Activated naive CD4-positive, alpha-beta T cell treated with Interleukin-2 at 50 U/mL for 16 hours (primary cell): ENCODE data around the gene ID3.

Experiments
- DNase-seq: peaks from one replicate; pipeline ENCODE4 v3.0.0-alpha.2; 2020

The ID3 gene

DNA sequence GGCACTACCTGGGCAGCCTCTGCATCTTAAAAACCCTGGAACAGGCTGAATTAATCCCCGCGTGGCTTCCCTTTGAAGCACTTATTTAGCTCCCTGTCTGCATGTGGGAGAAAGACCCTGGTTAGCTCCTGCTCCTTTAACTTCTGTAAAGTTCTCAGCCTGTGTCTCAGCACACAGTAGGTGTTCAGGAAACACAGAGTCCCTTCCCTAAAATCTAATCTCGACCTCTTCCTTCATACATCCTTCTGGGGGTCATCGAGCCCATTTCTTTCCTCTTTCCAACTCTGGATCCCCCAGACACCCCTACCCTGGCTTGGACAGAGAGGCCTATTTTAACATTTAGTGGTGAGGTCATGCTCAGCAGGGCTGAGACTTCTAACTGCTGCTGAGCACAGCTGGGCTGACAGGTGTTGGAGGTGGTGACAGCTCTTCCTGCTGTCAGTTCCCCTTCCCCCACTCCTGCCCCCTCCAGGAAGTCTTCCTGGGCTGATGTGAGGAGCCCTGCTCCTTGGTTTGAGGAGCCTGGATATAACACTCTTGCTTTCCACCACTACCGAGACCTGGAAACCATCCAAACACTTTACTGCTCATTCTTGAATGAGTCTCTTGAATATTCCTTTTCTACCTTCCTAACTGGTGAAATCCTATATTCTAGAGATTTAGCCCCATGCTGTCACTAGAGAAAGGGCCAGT, 33.6 kb downstream of the ID3 start:
- DNase-seq = no peak

- peak; percentile 31 for DNase-seq
These were observed 34.4 kb downstream of the ID3 start for GRCh38 chr1:23524716-23525401.

GRCh38 chr1:23524163-23524562, 35.1 kb downstream of the ID3 start:
- no peak for DNase-seq

DNA sequence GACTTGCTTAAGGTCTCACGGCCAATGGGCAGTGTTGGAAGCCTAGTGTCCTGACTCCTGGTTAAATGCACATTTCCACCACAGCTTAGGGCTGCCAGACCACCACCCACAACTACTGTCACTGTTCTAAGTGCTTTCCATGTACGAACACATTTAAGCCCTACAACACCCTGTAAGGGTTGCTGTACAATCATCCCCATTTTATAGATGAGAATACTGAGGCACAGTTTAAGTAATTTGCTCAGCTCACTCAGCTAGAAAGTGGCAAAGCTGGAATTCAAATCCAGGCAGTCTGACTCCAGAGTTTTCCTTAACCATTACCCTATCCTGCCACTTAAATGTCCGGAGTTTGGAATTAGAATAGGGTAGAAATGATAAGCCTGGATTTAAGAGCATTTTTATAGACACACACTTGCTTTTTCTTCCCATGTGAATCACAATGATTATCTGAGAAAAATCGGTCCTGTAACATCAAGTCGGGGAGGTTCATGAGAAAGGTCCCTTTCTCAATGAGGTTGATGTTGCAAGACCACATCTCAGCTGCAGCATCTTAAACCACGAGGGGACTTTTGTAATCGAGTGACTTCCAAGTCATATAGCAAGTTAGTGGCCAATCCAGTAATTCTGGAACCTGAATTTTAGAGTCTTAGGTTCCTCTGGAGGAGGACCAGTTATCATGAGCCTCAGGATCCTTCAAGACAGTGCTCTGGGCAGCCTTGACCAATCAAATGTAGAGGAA, 36.9 kb downstream of the ID3 start:
- DNase-seq = no peak

GRCh38 chr1:23521588-23521987, 37.7 kb downstream of the ID3 start:
- no peak for DNase-seq

DNA sequence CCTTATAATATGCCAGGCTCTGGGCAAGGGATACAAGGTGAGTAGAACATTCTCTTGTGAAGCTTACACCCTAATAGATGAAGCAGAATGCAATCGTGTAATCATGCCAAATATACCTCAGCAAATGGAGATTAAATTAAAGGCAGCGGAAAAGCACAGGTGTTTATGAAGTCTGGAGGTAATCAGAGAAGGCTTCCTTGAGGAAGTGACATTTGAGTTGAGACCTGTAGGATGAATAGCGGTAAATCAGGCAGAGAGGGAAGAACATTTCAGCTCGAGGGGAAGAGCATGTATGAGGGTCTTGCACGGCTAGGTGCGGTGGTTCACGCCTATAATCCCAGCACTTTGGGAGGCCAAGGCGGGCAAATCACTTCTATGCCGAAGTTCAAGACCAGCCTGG, 41.7 kb downstream of the ID3 start:
- DNase-seq = no peak

GRCh38 chr1:23515905-23516304, 43.4 kb downstream of the ID3 start:
- DNase-seq = no peak

GRCh38 chr1:23514111-23514679, 45.1 kb downstream of the ID3 start:
- DNase-seq = no peak

- no peak for DNase-seq
These were observed 49.4 kb downstream of the ID3 start for GRCh38 chr1:23509896-23510295.
